Measurements from ENCODE around the gene KHDC4.

DNA sequence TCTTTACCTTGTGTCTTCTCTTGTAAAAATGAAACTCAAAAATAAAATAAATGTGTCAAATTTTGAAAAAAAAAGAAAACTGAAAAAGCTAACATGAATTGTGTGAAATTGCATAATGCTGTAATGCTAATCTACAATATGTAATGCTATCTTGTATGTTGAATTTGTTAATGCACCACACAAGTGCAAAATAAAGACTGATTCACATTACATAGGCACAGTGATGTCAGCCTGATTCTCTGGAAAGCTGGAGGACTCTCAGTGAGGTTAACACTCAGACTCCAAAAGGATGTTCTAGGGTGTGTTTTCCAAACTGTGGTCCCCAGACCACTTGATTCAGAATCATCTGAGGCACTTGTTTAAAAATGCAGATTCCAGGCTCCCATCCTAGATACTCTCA, 49.2 kb downstream of the KHDC4 start:
- TF ChIP-seq GLIS3 (CRISPR knock-in tag; IDR thresholded peaks at IDR 0.05) (no peak), ZFP30 (CRISPR knock-in tag; IDR thresholded peaks at IDR 0.05) (no peak), ZFP3 (CRISPR knock-in tag; IDR thresholded peaks at IDR 0.05) (no peak), ARNTL (CRISPR knock-in tag; IDR thresholded peaks at IDR 0.05; ENCODE audit: borderline replicate concordance, low read depth) (no peak)

Data from SK-N-SH treated with all-trans-retinoic acid at 6 μM for 48 hours (cell line).